Mesendoderm (in vitro differentiated cells): ENCODE data around the gene NT5DC1. TPM values are rescaled to one million over a fixed set of nuclear protein-coding genes. Genes with fewer than 3 reads are reported as not detected.
A peak's percentile ranks its signal among the peaks of the same experiment; 100 is the strongest.

Experiments
- DNase-seq: peaks from one replicate; pipeline ENCODE4 v3.0.0; 2013
- H2AK5ac ChIP-seq: 2 replicates; pipeline ENCODE4 v1.6.1; 2013; ENCODE audit warnings: low read length, inconsistent platforms
- H2BK120ac ChIP-seq: 2 replicates; pipeline ENCODE4 v1.6.1; 2013; ENCODE audit warnings: low read depth, mild to moderate bottlenecking, low read length, moderate library complexity, mixed read lengths
- H2BK15ac ChIP-seq: replicated peaks from 2 replicates; pipeline ENCODE4 v1.6.1; 2013; ENCODE audit warnings: low read depth, mild to moderate bottlenecking, moderate library complexity
- H2BK5ac ChIP-seq: 2 replicates; pipeline ENCODE4 v1.6.1; 2013; ENCODE audit warnings: low read length, inconsistent platforms
- H3K18ac ChIP-seq: 2 replicates; pipeline ENCODE4 v1.6.1; 2013; ENCODE audit warnings: mild to moderate bottlenecking, low read length, mixed read lengths
- H3K23ac ChIP-seq: one replicate; pipeline ENCODE4 v1.6.1; 2013; ENCODE audit warnings: low read length
- H3K27ac ChIP-seq: 2 replicates; pipeline ENCODE4 v1.5.1; 2013; ENCODE audit warnings: low read depth, mild to moderate bottlenecking, inconsistent platforms, low read length, moderate library complexity
- H3K27me3 ChIP-seq: 2 replicates; pipeline ENCODE4 v1.6.1; 2013; ENCODE audit warnings: low read length, control low read depth, mild to moderate bottlenecking, inconsistent platforms; ENCODE audit not compliant: insufficient read depth, poor library complexity
- H3K36me3 ChIP-seq: 2 replicates; pipeline ENCODE4 v1.6.1; 2013; ENCODE audit warnings: low read length, inconsistent platforms; ENCODE audit not compliant: control insufficient read depth, insufficient read depth
- H3K4ac ChIP-seq: one replicate; pipeline ENCODE4 v1.6.1; 2013; ENCODE audit warnings: low read depth, mild to moderate bottlenecking, low read length, moderate library complexity
- H3K4me1 ChIP-seq: 2 replicates; pipeline ENCODE4 v1.6.1; 2013; ENCODE audit warnings: low read depth, low read length, inconsistent platforms; ENCODE audit not compliant: control insufficient read depth
- H3K4me2 ChIP-seq: 2 replicates; pipeline ENCODE4 v1.6.1; 2013; ENCODE audit warnings: low read length
- H3K4me3 ChIP-seq: 2 replicates; pipeline ENCODE4 v1.5.1; 2013; ENCODE audit warnings: mild to moderate bottlenecking, low read length
- H3K56ac ChIP-seq: one replicate; pipeline ENCODE4 v1.6.1; 2013; ENCODE audit warnings: low read length
- H3K79me1 ChIP-seq: 2 replicates; pipeline ENCODE4 v1.6.1; 2013; ENCODE audit warnings: low read length, inconsistent platforms
- H3K79me2 ChIP-seq: 2 replicates; pipeline ENCODE4 v1.6.1; 2013; ENCODE audit warnings: mild to moderate bottlenecking, low read length; ENCODE audit not compliant: control insufficient read depth, insufficient read depth
- H3K9ac ChIP-seq: 2 replicates; pipeline ENCODE4 v1.6.1; 2013; ENCODE audit warnings: low read length, inconsistent platforms
- H4K5ac ChIP-seq: one replicate; pipeline ENCODE4 v1.6.1; 2013; ENCODE audit warnings: low read length
- H4K8ac ChIP-seq: one replicate; pipeline ENCODE4 v1.6.1; 2013; ENCODE audit warnings: low read depth, mild to moderate bottlenecking, control low read depth, low read length, moderate library complexity
- WGBS: extraction: QIAGEN DNeasy Blood & Tissue Kit; methylation state at CpG from one replicate; pipeline ENCODE4 v1.1.7; 2013; ENCODE audit warnings: low lambda C conversion rate, missing lambda C conversion rate; ENCODE audit not compliant: insufficient coverage; ENCODE audit errors: extremely low coverage; 5-methylcytosine and 5-hydroxymethylcytosine counted together
- polyA plus RNA-seq, 2 experiments: library from polyadenylated mRNA; stranded (reverse); fragments of 200-250 nt; gene quantifications; one replicate each; pipeline ENCODE4 v1.2.3, GENCODE V29; 2013

The NT5DC1 gene
- polyA plus RNA-seq (2013, experiment 1 of 2): 13.3 TPM
- 13.7 TPM for polyA plus RNA-seq (2013, experiment 2 of 2)

GRCh38 chr6:116100419-116101301 lies at the start of gene NT5DC1:
NT5DC1 (plus strand) TSS chr6:116100853; CDS start chr6:116100931, 78 bp downstream.
- peak within 1 kb of the TSS; percentile 92 for H3K9ac ChIP-seq
- no peak within 1 kb of the TSS for H2BK120ac ChIP-seq
- no peak within 1 kb of the TSS for H4K8ac ChIP-seq
- no peak within 1 kb of the TSS for H4K5ac ChIP-seq
- H2AK5ac ChIP-seq: no peak within 1 kb of the TSS
- H3K27me3 ChIP-seq: no peaks in the 10 kb centered on the region
- H3K79me1 ChIP-seq: peaks cover 21% of the 10 kb centered on the region
- H3K4ac ChIP-seq: peak within 1 kb of the TSS; percentile 25
- H3K36me3 ChIP-seq: no peaks in the 10 kb centered on the region
- H3K4me1 ChIP-seq: no peaks in the 10 kb centered on the region
- peak within 1 kb of the TSS; percentile 22 for H3K18ac ChIP-seq
- DNase-seq: peak; percentile 90
- H2BK5ac ChIP-seq: peak within 1 kb of the TSS; percentile 66
- H3K23ac ChIP-seq: peak within 1 kb of the TSS; percentile 94
- WGBS: no CpG with 5 or more reads among the region's 87 CpGs
- peak within 1 kb of the TSS; percentile 86 for H3K4me2 ChIP-seq
- peaks cover 4% of the 10 kb centered on the region for H3K79me2 ChIP-seq
- H2BK15ac ChIP-seq: no peak within 1 kb of the TSS
- H3K56ac ChIP-seq: peak within 1 kb of the TSS; percentile 99
- peak within 1 kb of the TSS; percentile 87 for H3K27ac ChIP-seq
- peak within 1 kb of the TSS; percentile 94 for H3K4me3 ChIP-seq

- no CpG with 5 or more reads among the region's 3 CpGs for whole genome bisulfite sequencing
Observed at GRCh38 chr6:116051244-116051643, 49.4 kb upstream of the NT5DC1 start.

GRCh38 chr6:116055513-116055912 lies 45.1 kb upstream of the NT5DC1 start:
- Histone ChIP-seq H3K9ac (no peak overlapping the region), H2BK15ac (no peak overlapping the region), H3K4ac (no peak overlapping the region), H2AK5ac (no peak overlapping the region), H2BK5ac (no peak overlapping the region), H3K79me1 (no peaks in the 10 kb centered on the region), H3K79me2 (no peaks in the 10 kb centered on the region), H4K5ac (no peak overlapping the region), H3K56ac (no peak overlapping the region), H3K4me3 (no peak overlapping the region), H3K36me3 (no peaks in the 10 kb centered on the region), H2BK120ac (no peak overlapping the region), H3K27ac (no peak overlapping the region), H3K4me1 (no peaks in the 10 kb centered on the region), H3K27me3 (no peaks in the 10 kb centered on the region), H3K4me2 (no peak overlapping the region), H3K18ac (no peak overlapping the region), H4K8ac (no peak overlapping the region), H3K23ac (no peak overlapping the region)
- WGBS: no CpG with 5 or more reads among the region's 1 CpG
- DNase-seq: no peak

More at GRCh38 chr6:116051244-116051643, 49.4 kb upstream of the NT5DC1 start:
- Histone ChIP-seq H3K79me1 (no peaks in the 10 kb centered on the region), H3K4me2 (no peak overlapping the region), H3K56ac (no peak overlapping the region), H3K18ac (no peak overlapping the region), H2BK15ac (no peak overlapping the region), H2BK5ac (no peak overlapping the region), H4K8ac (no peak overlapping the region), H3K4me3 (no peak overlapping the region), H3K9ac (no peak overlapping the region), H3K4ac (no peak overlapping the region), H2AK5ac (no peak overlapping the region), H3K4me1 (no peaks in the 10 kb centered on the region), H3K79me2 (no peaks in the 10 kb centered on the region), H3K27me3 (no peaks in the 10 kb centered on the region), H3K23ac (no peak overlapping the region), H4K5ac (no peak overlapping the region), H2BK120ac (no peak overlapping the region), H3K36me3 (no peaks in the 10 kb centered on the region), H3K27ac (no peak overlapping the region)
- DNase-seq: no peak

GRCh38 chr6:116057766-116058165 lies 42.9 kb upstream of the NT5DC1 start:
- no peak overlapping the region for H3K4ac ChIP-seq
- no peak overlapping the region for H4K8ac ChIP-seq
- H3K4me1 ChIP-seq: no peaks in the 10 kb centered on the region
- H3K4me2 ChIP-seq: no peak overlapping the region
- no peaks in the 10 kb centered on the region for H3K79me1 ChIP-seq
- H2BK120ac ChIP-seq: no peak overlapping the region
- H3K56ac ChIP-seq: no peak overlapping the region
- no peak overlapping the region for H2BK15ac ChIP-seq
- no peak overlapping the region for H3K27ac ChIP-seq
- H3K23ac ChIP-seq: no peak overlapping the region
- H3K9ac ChIP-seq: no peak overlapping the region
- no CpG with 5 or more reads among the region's 2 CpGs for WGBS
- no peak overlapping the region for H2AK5ac ChIP-seq
- H4K5ac ChIP-seq: no peak overlapping the region
- DNase-seq: no peak
- H3K79me2 ChIP-seq: no peaks in the 10 kb centered on the region
- H3K4me3 ChIP-seq: no peak overlapping the region
- H3K18ac ChIP-seq: no peak overlapping the region
- no peaks in the 10 kb centered on the region for H3K36me3 ChIP-seq
- no peak overlapping the region for H2BK5ac ChIP-seq
- no peaks in the 10 kb centered on the region for H3K27me3 ChIP-seq

- H3K36me3 ChIP-seq: no peaks in the 10 kb centered on the region
- H2BK5ac ChIP-seq: no peak overlapping the region
- H3K27me3 ChIP-seq: no peaks in the 10 kb centered on the region
- H2BK15ac ChIP-seq: no peak overlapping the region
- no CpG with 5 or more reads among the region's 13 CpGs for WGBS
- no peak overlapping the region for H3K23ac ChIP-seq
- no peaks in the 10 kb centered on the region for H3K79me1 ChIP-seq
- H3K4ac ChIP-seq: no peak overlapping the region
- no peak overlapping the region for H3K9ac ChIP-seq
- no peak overlapping the region for H4K5ac ChIP-seq
- H3K4me2 ChIP-seq: no peak overlapping the region
- peaks cover 2% of the 10 kb centered on the region for H3K4me1 ChIP-seq
- no peak for DNase-seq
- no peak overlapping the region for H3K4me3 ChIP-seq
- no peak overlapping the region for H3K56ac ChIP-seq
- no peak overlapping the region for H2BK120ac ChIP-seq
- H3K27ac ChIP-seq: no peak overlapping the region
- no peak overlapping the region for H3K18ac ChIP-seq
- no peak overlapping the region for H2AK5ac ChIP-seq
- no peak overlapping the region for H4K8ac ChIP-seq
- H3K79me2 ChIP-seq: no peaks in the 10 kb centered on the region
Observed at GRCh38 chr6:116059713-116060571, 40.7 kb upstream of the NT5DC1 start.
